H1 (cell line): ENCODE measurements around the gene GAS7.

Source experiments
- ATF2 ChIP-seq: IDR thresholded peaks from 2 replicates; pipeline ENCODE4 v1.6.1; 2012; ENCODE audit warnings: low read length, inconsistent platforms
- CHD2 ChIP-seq: IDR thresholded peaks from 2 replicates; pipeline ENCODE4 v1.6.1; 2012; ENCODE audit warnings: low read length, improper control_type of control experiment
- CREB1 ChIP-seq: IDR thresholded peaks from 2 replicates; pipeline ENCODE4 v1.6.1; 2012; ENCODE audit warnings: inconsistent platforms
- EP300 ChIP-seq, 2 experiments: IDR thresholded peaks; 1 replicate in 1 of 2; 2 replicates in 1 of 2; pipeline ENCODE4 v1.6.1; 2011 to 2012; ENCODE audit warnings: low read depth in 2 of 2, low read length in 2 of 2, mild to moderate bottlenecking in 2 of 2, borderline replicate concordance in 1 of 2, inconsistent platforms in 1 of 2, moderate library complexity in 1 of 2
- EZH2 ChIP-seq: fragments of 200-600 bp; sonication (generic); IDR thresholded peaks from 2 replicates; pipeline ENCODE4 v1.7.1; 2012; ENCODE audit warnings: low read depth, mild to moderate bottlenecking, moderate library complexity, low read length, inconsistent platforms; ENCODE audit not compliant: severe bottlenecking
- FOSL1 ChIP-seq: IDR thresholded peaks from 2 replicates; pipeline ENCODE4 v1.6.1; 2011; ENCODE audit warnings: mild to moderate bottlenecking, low read depth, low read length, moderate library complexity; ENCODE audit not compliant: insufficient read depth
- KDM4A ChIP-seq: IDR thresholded peaks from one replicate; pipeline ENCODE4 v1.7.1; 2012; ENCODE audit warnings: low read depth, mild to moderate bottlenecking, moderate library complexity, low read length, inconsistent platforms; ENCODE audit not compliant: severe bottlenecking
- MAX ChIP-seq: IDR thresholded peaks from 2 replicates; pipeline ENCODE4 v1.6.1; 2012; ENCODE audit warnings: inconsistent platforms
- POLR2A ChIP-seq, 2 experiments: IDR thresholded peaks; 1 replicate in 1 of 2; 2 replicates in 1 of 2; pipeline ENCODE4 v1.6.1; 2011; ENCODE audit warnings: low read depth in 2 of 2, low read length in 2 of 2, mild to moderate bottlenecking in 2 of 2; ENCODE audit errors: control extremely low read depth in 1 of 2
- SIN3A ChIP-seq, 2 experiments: IDR thresholded peaks in 1 of 2; conservative IDR thresholded peaks in 1 of 2; 2 replicates each; pipeline ENCODE4 v1.6.1; 2011 to 2012; ENCODE audit warnings: low read length in 2 of 2, improper control_type of control experiment in 1 of 2, low read depth in 1 of 2, mild to moderate bottlenecking in 1 of 2
- TBP ChIP-seq: IDR thresholded peaks from 2 replicates; pipeline ENCODE4 v1.6.1; 2011; ENCODE audit warnings: low read depth, low read length, improper control_type of control experiment
- ZNF274 ChIP-seq: IDR thresholded peaks from 2 replicates; pipeline ENCODE4 v1.7.0; 2012; ENCODE audit warnings: low read length, borderline replicate concordance; ENCODE audit errors: extremely low read depth
- TF ChIP-seq, protein P1 (sequence below), 3 experiments: IDR thresholded peaks; 1 replicate in 2 of 3; 2 replicates in 1 of 3; pipeline versions ENCODE4 v1.5.1 to v1.6.1; 2011; ENCODE audit warnings: low read length in 3 of 3, mild to moderate bottlenecking in 3 of 3, inconsistent platforms in 2 of 3, low read depth in 1 of 3, moderate library complexity in 1 of 3; ENCODE audit not compliant: insufficient read depth in 1 of 3; ENCODE audit errors: control extremely low read depth in 1 of 3

- no peak for TF ChIP-seq ZNF274
- TF ChIP-seq, protein P1, sequence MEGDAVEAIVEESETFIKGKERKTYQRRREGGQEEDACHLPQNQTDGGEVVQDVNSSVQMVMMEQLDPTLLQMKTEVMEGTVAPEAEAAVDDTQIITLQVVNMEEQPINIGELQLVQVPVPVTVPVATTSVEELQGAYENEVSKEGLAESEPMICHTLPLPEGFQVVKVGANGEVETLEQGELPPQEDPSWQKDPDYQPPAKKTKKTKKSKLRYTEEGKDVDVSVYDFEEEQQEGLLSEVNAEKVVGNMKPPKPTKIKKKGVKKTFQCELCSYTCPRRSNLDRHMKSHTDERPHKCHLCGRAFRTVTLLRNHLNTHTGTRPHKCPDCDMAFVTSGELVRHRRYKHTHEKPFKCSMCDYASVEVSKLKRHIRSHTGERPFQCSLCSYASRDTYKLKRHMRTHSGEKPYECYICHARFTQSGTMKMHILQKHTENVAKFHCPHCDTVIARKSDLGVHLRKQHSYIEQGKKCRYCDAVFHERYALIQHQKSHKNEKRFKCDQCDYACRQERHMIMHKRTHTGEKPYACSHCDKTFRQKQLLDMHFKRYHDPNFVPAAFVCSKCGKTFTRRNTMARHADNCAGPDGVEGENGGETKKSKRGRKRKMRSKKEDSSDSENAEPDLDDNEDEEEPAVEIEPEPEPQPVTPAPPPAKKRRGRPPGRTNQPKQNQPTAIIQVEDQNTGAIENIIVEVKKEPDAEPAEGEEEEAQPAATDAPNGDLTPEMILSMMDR (IDR thresholded peaks at IDR 0.05; ENCODE audit: control extremely low read depth in 1 of 3, insufficient read depth in 1 of 3, low read depth in 1 of 3, low read length in 3 of 3): no peak
- TF ChIP-seq CHD2: no peak
- no peak for TF ChIP-seq EP300 (IDR thresholded peaks at IDR 0.05; ENCODE audit: borderline replicate concordance in 1 of 2, low read depth in 2 of 2, low read length in 2 of 2)
- TF ChIP-seq EZH2: no peak
- no peak for TF ChIP-seq SIN3A (conservative IDR thresholded peaks at IDR 0.05 in 1 of 2, IDR thresholded peaks at IDR 0.05 in 1 of 2; ENCODE audit: low read depth in 1 of 2, low read length in 2 of 2)
- no peak for TF ChIP-seq POLR2A (IDR thresholded peaks at IDR 0.05; ENCODE audit: control extremely low read depth in 1 of 2, low read depth in 2 of 2, low read length in 2 of 2)
- TF ChIP-seq ATF2: no peak
- no peak for TF ChIP-seq FOSL1
- no peak for TF ChIP-seq MAX
- no peak for TF ChIP-seq CREB1
- no peak for TF ChIP-seq TBP
- TF ChIP-seq KDM4A: no peak
These were observed 81.5 kb downstream of the GAS7 start for GRCh38 chr17:10116753-10117420.
